Measurements from ENCODE around the gene ITGBL1. TPM values are rescaled to one million over a fixed set of nuclear protein-coding genes. Genes with fewer than 3 reads are reported as not detected.

The ITGBL1 gene
- total RNA-seq, 1 donor: 398 TPM

DNA sequence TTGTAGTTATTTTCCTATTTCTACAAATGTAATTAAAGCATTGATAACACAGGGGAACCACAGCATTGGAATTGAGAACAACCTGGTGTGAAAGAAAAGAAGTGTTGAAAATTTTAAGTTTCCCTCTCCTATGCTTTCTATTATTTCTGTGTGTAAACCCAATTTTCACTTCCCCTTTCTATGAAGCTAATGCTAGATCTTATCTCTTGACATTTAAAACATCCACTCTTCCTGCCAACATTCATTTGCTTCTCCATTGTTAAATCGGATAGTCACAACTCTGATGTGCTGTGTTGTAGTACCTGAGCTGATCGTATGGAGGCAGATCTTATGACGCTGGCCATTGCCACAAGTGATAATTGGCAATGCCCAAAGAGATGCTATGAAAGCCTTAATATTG, 203.0 kb downstream of the ITGBL1 start:
- TF ChIP-seq, protein P1, sequence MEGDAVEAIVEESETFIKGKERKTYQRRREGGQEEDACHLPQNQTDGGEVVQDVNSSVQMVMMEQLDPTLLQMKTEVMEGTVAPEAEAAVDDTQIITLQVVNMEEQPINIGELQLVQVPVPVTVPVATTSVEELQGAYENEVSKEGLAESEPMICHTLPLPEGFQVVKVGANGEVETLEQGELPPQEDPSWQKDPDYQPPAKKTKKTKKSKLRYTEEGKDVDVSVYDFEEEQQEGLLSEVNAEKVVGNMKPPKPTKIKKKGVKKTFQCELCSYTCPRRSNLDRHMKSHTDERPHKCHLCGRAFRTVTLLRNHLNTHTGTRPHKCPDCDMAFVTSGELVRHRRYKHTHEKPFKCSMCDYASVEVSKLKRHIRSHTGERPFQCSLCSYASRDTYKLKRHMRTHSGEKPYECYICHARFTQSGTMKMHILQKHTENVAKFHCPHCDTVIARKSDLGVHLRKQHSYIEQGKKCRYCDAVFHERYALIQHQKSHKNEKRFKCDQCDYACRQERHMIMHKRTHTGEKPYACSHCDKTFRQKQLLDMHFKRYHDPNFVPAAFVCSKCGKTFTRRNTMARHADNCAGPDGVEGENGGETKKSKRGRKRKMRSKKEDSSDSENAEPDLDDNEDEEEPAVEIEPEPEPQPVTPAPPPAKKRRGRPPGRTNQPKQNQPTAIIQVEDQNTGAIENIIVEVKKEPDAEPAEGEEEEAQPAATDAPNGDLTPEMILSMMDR (IDR thresholded peaks at IDR 0.05; ENCODE audit: extremely low read depth, low read depth, low read length): no peak
- Histone ChIP-seq H3K4me3 (ENCODE audit: insufficient read depth, low read length) (no peak overlapping the region), H3K9me3 (ENCODE audit: low read depth, low read length) (no peaks in the 10 kb centered on the region), H3K4me2 (ENCODE audit: insufficient read depth, low read length) (no peak overlapping the region), H4K20me1 (ENCODE audit: insufficient read depth, low read length) (peaks cover 18% of the 10 kb centered on the region), H2AFZ (ENCODE audit: low read length) (no peak overlapping the region), H3K27ac (ENCODE audit: low read depth, low read length) (peak overlapping the region; percentile 7), H3K36me3 (ENCODE audit: insufficient read depth, low read length) (peaks cover 4% of the 10 kb centered on the region), H3K79me2 (ENCODE audit: insufficient read depth, low read length) (peaks cover 54% of the 10 kb centered on the region), H3K27me3 (ENCODE audit: insufficient read depth, low read length) (no peaks in the 10 kb centered on the region), H3K4me1 (ENCODE audit: insufficient read depth, low read length) (peaks cover 12% of the 10 kb centered on the region)
- no peak for DNase-seq (ENCODE audit: insufficient read length, low spot score, missing footprints)

DNA sequence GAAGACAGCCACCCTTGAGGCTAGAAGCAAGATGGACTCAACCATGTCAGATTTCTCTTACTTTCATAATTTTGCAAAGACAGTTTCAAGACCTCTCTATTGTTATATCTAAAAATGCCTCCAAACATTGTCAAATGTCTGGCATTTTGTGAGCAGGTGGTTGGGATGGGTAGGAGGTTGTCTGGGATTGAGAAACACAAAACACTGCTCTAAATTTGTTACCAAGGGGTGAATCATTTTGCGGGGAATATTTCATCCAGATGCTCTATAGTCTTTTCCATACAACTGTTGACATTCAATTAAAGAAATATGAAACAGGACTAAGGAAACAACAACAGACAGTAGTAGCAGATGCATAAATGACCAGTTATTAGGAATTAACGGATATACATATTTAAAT, 208.2 kb downstream of the ITGBL1 start:
- no peak for DNase-seq (ENCODE audit: insufficient read length, low spot score, missing footprints)
- H3K27ac ChIP-seq (ENCODE audit: low read depth, low read length): no peak overlapping the region
- no peaks in the 10 kb centered on the region for H3K36me3 ChIP-seq (ENCODE audit: insufficient read depth, low read length)
- peaks cover 15% of the 10 kb centered on the region for H4K20me1 ChIP-seq (ENCODE audit: insufficient read depth, low read length)
- H2AFZ ChIP-seq (ENCODE audit: low read length): no peak overlapping the region
- H3K4me3 ChIP-seq (ENCODE audit: insufficient read depth, low read length): no peak overlapping the region
- H3K9me3 ChIP-seq (ENCODE audit: low read depth, low read length): no peaks in the 10 kb centered on the region
- H3K4me1 ChIP-seq (ENCODE audit: insufficient read depth, low read length): no peaks in the 10 kb centered on the region
- TF ChIP-seq, protein P1 (IDR thresholded peaks at IDR 0.05; ENCODE audit: extremely low read depth, low read depth, low read length): no peak
- H3K79me2 ChIP-seq (ENCODE audit: insufficient read depth, low read length): peaks cover 55% of the 10 kb centered on the region
- no peaks in the 10 kb centered on the region for H3K27me3 ChIP-seq (ENCODE audit: insufficient read depth, low read length)
- H3K4me2 ChIP-seq (ENCODE audit: insufficient read depth, low read length): no peak overlapping the region

DNA sequence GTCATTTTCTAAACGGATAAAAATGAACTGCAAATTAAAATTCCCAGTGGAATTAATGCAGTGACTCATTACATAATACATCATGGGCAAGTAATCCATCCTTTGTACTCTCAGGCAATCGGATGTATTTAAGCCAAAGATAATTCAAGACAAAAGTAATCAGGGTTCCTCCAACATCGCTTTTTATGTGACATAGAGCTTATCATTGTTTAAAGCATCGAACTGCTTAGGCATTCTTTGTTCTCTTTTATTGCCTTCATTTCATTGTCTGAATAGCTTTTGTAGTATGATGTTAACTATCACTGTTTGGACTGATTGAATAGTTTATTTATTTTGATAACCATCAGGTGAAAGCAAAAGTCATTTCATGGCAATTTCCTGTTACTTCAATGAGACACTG, 209.4 kb downstream of the ITGBL1 start:
- Histone ChIP-seq H3K79me2 (ENCODE audit: insufficient read depth, low read length) (peaks cover 58% of the 10 kb centered on the region), H3K27me3 (ENCODE audit: insufficient read depth, low read length) (no peaks in the 10 kb centered on the region), H3K9me3 (ENCODE audit: low read depth, low read length) (no peaks in the 10 kb centered on the region), H3K4me3 (ENCODE audit: insufficient read depth, low read length) (no peak overlapping the region), H2AFZ (ENCODE audit: low read length) (no peak overlapping the region), H3K4me2 (ENCODE audit: insufficient read depth, low read length) (no peak overlapping the region), H3K4me1 (ENCODE audit: insufficient read depth, low read length) (no peaks in the 10 kb centered on the region), H4K20me1 (ENCODE audit: insufficient read depth, low read length) (peaks cover 14% of the 10 kb centered on the region), H3K27ac (ENCODE audit: low read depth, low read length) (no peak overlapping the region), H3K36me3 (ENCODE audit: insufficient read depth, low read length) (no peaks in the 10 kb centered on the region)
- no peak for DNase-seq (ENCODE audit: insufficient read length, low spot score, missing footprints)
- TF ChIP-seq, protein P1 (IDR thresholded peaks at IDR 0.05; ENCODE audit: extremely low read depth, low read depth, low read length): no peak

DNA sequence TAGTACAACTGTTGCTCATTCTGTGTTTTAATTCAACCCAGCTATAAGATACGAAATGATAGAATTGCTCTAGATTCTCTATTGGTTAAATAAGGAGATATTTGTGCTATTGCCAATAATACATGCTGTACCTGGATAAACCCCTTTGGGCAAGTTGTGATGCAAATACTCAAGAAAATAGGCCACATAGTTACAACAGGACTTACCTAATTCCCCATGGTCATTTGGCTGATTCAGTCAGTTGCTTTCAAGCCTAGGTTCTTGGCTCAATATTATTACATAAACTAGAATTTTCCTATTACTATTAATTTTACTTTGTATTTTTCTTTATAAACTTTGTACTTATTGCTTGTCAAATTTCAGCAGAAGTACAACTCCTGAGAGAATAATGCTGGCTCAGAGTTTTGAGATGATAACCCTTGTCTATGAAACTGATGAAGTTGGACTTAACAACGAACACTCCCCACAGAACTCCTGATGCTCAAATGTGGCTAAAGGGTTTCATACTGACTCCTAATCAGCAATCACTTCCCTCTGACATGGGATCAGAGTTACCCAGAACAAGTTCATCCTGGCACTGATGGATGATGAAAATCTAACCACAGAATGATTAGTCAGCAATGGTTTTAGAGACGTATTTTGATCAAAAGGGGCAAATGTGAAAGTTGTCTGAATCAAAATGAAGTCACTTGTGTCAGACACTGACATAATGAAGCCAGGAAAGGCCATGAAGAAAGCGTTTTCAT, 221.1 kb downstream of the ITGBL1 start:
- no peak overlapping the region for H2AFZ ChIP-seq (ENCODE audit: low read length)
- peaks cover 3% of the 10 kb centered on the region for H3K36me3 ChIP-seq (ENCODE audit: insufficient read depth, low read length)
- H3K4me1 ChIP-seq (ENCODE audit: insufficient read depth, low read length): no peaks in the 10 kb centered on the region

More for the DNA sequence above, 221.1 kb downstream of the ITGBL1 start:
- peaks cover 36% of the 10 kb centered on the region for H3K79me2 ChIP-seq (ENCODE audit: insufficient read depth, low read length)
- H4K20me1 ChIP-seq (ENCODE audit: insufficient read depth, low read length): peaks cover 11% of the 10 kb centered on the region
- H3K27me3 ChIP-seq (ENCODE audit: insufficient read depth, low read length): no peaks in the 10 kb centered on the region
- TF ChIP-seq, protein P1 (IDR thresholded peaks at IDR 0.05; ENCODE audit: extremely low read depth, low read depth, low read length): no peak
- peak; percentile 3 for DNase-seq (ENCODE audit: insufficient read length, low spot score, missing footprints)
- H3K4me3 ChIP-seq (ENCODE audit: insufficient read depth, low read length): no peak overlapping the region
- H3K27ac ChIP-seq (ENCODE audit: low read depth, low read length): no peak overlapping the region
- H3K4me2 ChIP-seq (ENCODE audit: insufficient read depth, low read length): no peak overlapping the region
- no peaks in the 10 kb centered on the region for H3K9me3 ChIP-seq (ENCODE audit: low read depth, low read length)

Data from osteoblast (primary cell).